ENCODE results near the gene C17orf50.

C17orf50 gene
- 0 reads per million in 3 donors for total RNA-seq

DNA sequence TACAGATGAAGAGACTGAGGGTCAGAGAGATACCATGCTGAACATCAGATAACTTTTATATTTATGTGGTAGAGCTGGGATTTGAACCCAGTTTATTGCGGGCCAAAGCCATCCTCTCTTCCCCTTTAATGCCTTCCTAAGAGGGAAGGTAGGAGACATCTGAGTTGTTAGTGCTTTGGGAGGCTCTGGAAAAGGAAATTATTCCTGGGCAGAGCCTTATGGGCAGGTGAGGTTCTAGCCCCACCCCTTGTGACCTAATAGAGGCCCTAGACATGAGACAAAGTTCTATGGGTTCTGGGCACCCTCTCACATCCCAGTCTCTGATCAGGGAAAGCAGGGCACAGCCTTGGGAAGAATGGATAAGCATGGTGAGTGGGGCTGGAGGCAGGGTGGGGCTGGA lies at the start of gene C17orf50:
C17orf50 (plus strand) TSS at position 301 of the 400 bp plus-strand sequence; CDS start at position 356, 55 bp downstream.
- H3K27me3 ChIP-seq (replicated peaks; ENCODE audit: control insufficient read depth, insufficient read depth, low read length, poor library complexity, severe bottlenecking) = no peaks in the 10 kb centered on the region
- no peaks in the 10 kb centered on the region for H3K36me3 ChIP-seq (ENCODE audit: control insufficient read depth, insufficient read depth, low read length)
- H3K4me1 ChIP-seq (ENCODE audit: control insufficient read depth, insufficient read depth, low read length, poor library complexity, severe bottlenecking) = peaks cover 3% of the 10 kb centered on the region
- no peak within 1 kb of the TSS for H3K4me3 ChIP-seq (ENCODE audit: insufficient read depth, low read depth, low read length, poor library complexity, severe bottlenecking)
- no peak for DNase-seq
- no peaks in the 10 kb centered on the region for H3K9me3 ChIP-seq (ENCODE audit: control insufficient read depth, low read length)
- no peak within 1 kb of the TSS for H3K27ac ChIP-seq (ENCODE audit: insufficient read depth, low read length, poor library complexity, severe bottlenecking)

DNA sequence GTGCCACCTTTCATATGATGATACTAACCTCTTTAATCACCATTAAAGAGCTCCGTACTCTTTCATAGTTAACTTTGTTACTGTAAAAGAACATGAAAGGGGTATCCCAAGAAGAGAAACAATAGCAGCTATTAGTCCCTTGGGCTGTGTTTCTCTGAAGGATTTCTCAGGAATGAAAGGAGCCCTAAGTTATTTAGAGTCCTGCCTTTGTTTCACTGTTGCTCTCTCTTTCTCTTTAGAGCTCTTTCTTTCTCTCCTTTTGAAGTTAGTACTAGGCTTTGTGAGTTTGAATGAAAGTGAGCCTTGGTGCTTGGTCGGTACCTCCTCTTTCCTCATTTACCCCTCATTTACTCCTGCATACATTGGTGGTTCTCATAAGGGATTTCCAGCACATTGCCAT lies 49.7 kb upstream of the C17orf50 start:
- H3K9me3 ChIP-seq (ENCODE audit: control insufficient read depth, low read length) = no peaks in the 10 kb centered on the region
- peaks cover 7% of the 10 kb centered on the region for H3K4me1 ChIP-seq (ENCODE audit: control insufficient read depth, insufficient read depth, low read length, poor library complexity, severe bottlenecking)
- DNase-seq = no peak
- H3K27ac ChIP-seq (ENCODE audit: insufficient read depth, low read length, poor library complexity, severe bottlenecking) = no peak overlapping the region
- peaks cover 29% of the 10 kb centered on the region for H3K36me3 ChIP-seq (ENCODE audit: control insufficient read depth, insufficient read depth, low read length)
- no peaks in the 10 kb centered on the region for H3K27me3 ChIP-seq (replicated peaks; ENCODE audit: control insufficient read depth, insufficient read depth, low read length, poor library complexity, severe bottlenecking)
- no peak overlapping the region for H3K4me3 ChIP-seq (ENCODE audit: insufficient read depth, low read depth, low read length, poor library complexity, severe bottlenecking)

DNA sequence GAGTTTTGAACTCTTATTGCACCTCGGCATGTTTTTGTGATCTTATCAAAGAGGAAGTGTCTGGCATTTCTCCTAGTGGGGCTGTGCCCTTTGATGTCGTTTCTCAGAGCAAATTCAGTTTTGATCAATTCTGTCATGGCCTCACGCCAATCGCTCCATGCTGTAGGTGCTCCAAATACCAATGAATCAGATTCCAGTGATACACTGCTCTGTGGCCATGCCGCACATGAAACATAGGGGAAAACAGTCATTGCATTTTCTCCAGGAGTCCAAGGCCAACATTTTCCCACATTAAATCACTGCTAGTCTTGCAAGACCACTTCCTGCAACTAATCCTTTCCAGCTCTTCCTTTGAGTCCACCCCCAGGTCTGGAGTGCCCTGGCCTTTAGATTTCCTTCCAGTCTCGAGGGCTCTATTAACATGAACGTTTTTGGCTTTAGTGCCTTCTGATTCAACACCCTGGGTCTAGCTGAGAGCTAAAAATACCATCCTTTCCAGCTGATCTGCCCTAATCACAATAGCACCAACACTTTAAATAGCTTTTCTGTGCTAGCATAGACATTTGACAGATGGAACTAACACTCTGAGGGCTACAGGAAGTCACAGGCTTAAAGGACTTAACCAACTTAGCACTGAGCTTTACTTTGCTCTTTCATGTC lies 47.5 kb upstream of the C17orf50 start:
- Histone ChIP-seq H3K36me3 (ENCODE audit: control insufficient read depth, insufficient read depth, low read length) (peaks cover 43% of the 10 kb centered on the region), H3K4me3 (ENCODE audit: insufficient read depth, low read depth, low read length, poor library complexity, severe bottlenecking) (no peak overlapping the region), H3K9me3 (ENCODE audit: control insufficient read depth, low read length) (no peaks in the 10 kb centered on the region), H3K27me3 (replicated peaks; ENCODE audit: control insufficient read depth, insufficient read depth, low read length, poor library complexity, severe bottlenecking) (no peaks in the 10 kb centered on the region), H3K27ac (ENCODE audit: insufficient read depth, low read length, poor library complexity, severe bottlenecking) (no peak overlapping the region), H3K4me1 (ENCODE audit: control insufficient read depth, insufficient read depth, low read length, poor library complexity, severe bottlenecking) (peaks cover 7% of the 10 kb centered on the region)
- DNase-seq = no peak

DNA sequence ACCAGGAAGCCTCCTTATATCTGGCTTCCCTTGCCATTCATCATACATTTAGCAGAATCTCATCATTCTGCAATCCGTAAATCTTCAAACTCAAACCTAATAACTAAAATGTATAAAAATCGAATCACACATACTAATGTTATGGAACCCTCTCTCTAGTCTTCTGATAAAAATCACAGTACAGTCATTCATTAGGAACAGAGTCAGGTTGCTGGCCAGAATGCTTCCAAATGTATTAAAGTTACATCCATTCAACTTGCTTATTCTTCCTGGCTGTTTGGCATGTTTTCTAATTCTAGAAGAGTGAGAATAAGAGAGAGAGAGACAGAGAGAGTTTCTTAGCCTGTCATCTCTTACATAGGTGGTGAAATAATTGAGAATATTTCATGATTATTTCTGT lies 45.7 kb upstream of the C17orf50 start:
- DNase-seq = no peak
- peaks cover 48% of the 10 kb centered on the region for H3K36me3 ChIP-seq (ENCODE audit: control insufficient read depth, insufficient read depth, low read length)
- no peaks in the 10 kb centered on the region for H3K27me3 ChIP-seq (replicated peaks; ENCODE audit: control insufficient read depth, insufficient read depth, low read length, poor library complexity, severe bottlenecking)
- peaks cover 7% of the 10 kb centered on the region for H3K4me1 ChIP-seq (ENCODE audit: control insufficient read depth, insufficient read depth, low read length, poor library complexity, severe bottlenecking)
- H3K27ac ChIP-seq (ENCODE audit: insufficient read depth, low read length, poor library complexity, severe bottlenecking) = no peak overlapping the region
- H3K4me3 ChIP-seq (ENCODE audit: insufficient read depth, low read depth, low read length, poor library complexity, severe bottlenecking) = no peak overlapping the region
- H3K9me3 ChIP-seq (ENCODE audit: control insufficient read depth, low read length) = no peaks in the 10 kb centered on the region

DNA sequence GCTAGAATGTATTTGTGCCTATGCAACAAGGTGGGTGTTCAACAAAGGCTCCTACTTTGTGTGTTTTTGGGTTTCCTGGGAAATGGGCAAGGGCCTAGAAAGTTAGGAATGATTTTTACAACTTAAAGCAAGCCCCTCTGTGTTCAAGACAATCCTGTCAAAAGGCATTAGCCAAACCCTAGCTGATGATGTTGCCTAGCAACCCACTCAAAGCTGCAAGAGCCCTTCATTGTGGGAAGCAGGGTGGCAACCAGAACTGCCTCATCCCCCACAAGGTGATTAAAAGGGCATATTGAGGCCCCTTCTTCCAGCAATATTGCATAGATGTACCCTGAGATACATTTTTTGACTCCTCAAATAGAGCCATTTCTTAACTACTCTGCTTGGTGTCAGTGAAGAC lies 45.3 kb upstream of the C17orf50 start:
- Histone ChIP-seq H3K4me3 (ENCODE audit: insufficient read depth, low read depth, low read length, poor library complexity, severe bottlenecking) (no peak overlapping the region), H3K9me3 (ENCODE audit: control insufficient read depth, low read length) (no peaks in the 10 kb centered on the region), H3K36me3 (ENCODE audit: control insufficient read depth, insufficient read depth, low read length) (peaks cover 44% of the 10 kb centered on the region), H3K27ac (ENCODE audit: insufficient read depth, low read length, poor library complexity, severe bottlenecking) (no peak overlapping the region), H3K27me3 (replicated peaks; ENCODE audit: control insufficient read depth, insufficient read depth, low read length, poor library complexity, severe bottlenecking) (no peaks in the 10 kb centered on the region), H3K4me1 (ENCODE audit: control insufficient read depth, insufficient read depth, low read length, poor library complexity, severe bottlenecking) (peaks cover 7% of the 10 kb centered on the region)
- DNase-seq = no peak

DNA sequence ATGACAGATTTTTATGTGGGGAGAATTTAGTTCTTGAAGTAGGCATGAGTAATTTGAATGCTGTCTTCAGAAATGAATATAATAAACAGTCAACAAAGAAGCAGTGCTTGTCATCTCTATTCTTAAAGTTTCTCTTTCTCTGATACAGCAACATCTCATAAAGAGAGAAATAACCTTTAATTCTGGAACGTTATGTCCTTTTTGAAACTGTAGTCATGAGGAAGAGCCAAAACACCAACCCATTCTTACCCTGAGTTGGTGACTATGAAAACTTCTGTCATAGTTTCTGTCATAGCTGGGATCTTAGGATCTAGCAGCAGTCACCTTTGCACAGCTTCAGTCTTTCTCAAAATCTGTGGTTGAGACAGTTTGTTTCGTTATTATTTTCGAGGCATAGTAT lies 44.5 kb upstream of the C17orf50 start:
- no peak for DNase-seq
- Histone ChIP-seq H3K9me3 (ENCODE audit: control insufficient read depth, low read length) (no peaks in the 10 kb centered on the region), H3K4me3 (ENCODE audit: insufficient read depth, low read depth, low read length, poor library complexity, severe bottlenecking) (no peak overlapping the region), H3K36me3 (ENCODE audit: control insufficient read depth, insufficient read depth, low read length) (peaks cover 42% of the 10 kb centered on the region), H3K27ac (ENCODE audit: insufficient read depth, low read length, poor library complexity, severe bottlenecking) (no peak overlapping the region), H3K27me3 (replicated peaks; ENCODE audit: control insufficient read depth, insufficient read depth, low read length, poor library complexity, severe bottlenecking) (no peaks in the 10 kb centered on the region), H3K4me1 (ENCODE audit: control insufficient read depth, insufficient read depth, low read length, poor library complexity, severe bottlenecking) (peaks cover 7% of the 10 kb centered on the region)

DNA sequence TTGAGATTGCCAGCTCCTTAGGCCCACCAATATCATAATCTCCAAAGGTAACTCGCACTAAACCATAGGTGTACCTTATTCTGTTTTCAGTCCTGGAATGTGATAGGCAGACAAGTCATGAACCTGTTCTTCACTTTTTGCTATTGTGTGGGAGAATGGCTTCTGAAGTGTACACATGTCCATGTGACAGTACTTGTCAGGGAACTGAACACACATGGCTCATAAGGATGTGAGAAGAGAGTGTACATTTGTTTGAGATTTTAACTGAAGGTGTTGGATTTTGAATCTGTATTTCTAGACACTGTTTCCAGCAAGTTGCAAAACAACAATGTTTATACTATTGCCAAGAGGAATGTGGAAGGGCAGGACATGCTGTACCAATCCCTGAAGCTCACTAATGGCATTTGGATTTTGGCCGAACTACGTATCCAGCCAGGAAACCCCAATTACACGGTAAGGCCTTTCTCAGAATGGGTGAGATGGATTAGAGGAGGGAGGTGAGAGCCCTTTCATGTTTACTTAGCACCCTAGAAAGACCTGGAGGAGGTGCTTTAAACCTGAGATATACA lies 43.7 kb upstream of the C17orf50 start:
- no peak for DNase-seq
- no peaks in the 10 kb centered on the region for H3K9me3 ChIP-seq (ENCODE audit: control insufficient read depth, low read length)
- H3K4me3 ChIP-seq (ENCODE audit: insufficient read depth, low read depth, low read length, poor library complexity, severe bottlenecking) = no peak overlapping the region
- H3K4me1 ChIP-seq (ENCODE audit: control insufficient read depth, insufficient read depth, low read length, poor library complexity, severe bottlenecking) = peaks cover 7% of the 10 kb centered on the region
- H3K27me3 ChIP-seq (replicated peaks; ENCODE audit: control insufficient read depth, insufficient read depth, low read length, poor library complexity, severe bottlenecking) = no peaks in the 10 kb centered on the region
- no peak overlapping the region for H3K27ac ChIP-seq (ENCODE audit: insufficient read depth, low read length, poor library complexity, severe bottlenecking)
- peaks cover 46% of the 10 kb centered on the region for H3K36me3 ChIP-seq (ENCODE audit: control insufficient read depth, insufficient read depth, low read length)

DNA sequence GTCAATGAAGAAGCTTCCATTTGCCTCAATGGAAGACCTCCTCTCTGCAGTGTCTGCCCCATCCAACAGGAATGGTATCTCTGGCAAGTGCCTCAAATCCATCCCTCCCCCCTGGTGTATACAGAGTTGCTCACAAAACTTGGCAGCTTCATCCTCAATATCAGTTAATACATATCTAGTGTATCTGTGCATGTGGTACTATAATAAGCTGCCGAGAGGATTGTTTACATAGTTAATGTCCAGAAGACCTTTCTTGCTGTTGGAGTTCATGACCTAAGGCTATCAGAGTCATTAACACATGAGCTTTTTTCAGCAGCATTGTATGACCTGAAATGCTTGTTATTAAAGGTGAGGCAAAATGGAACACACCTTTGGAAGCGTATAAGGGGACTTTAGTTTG lies 43.2 kb upstream of the C17orf50 start:
- no peaks in the 10 kb centered on the region for H3K27me3 ChIP-seq (replicated peaks; ENCODE audit: control insufficient read depth, insufficient read depth, low read length, poor library complexity, severe bottlenecking)
- H3K27ac ChIP-seq (ENCODE audit: insufficient read depth, low read length, poor library complexity, severe bottlenecking) = no peak overlapping the region
- peaks cover 7% of the 10 kb centered on the region for H3K4me1 ChIP-seq (ENCODE audit: control insufficient read depth, insufficient read depth, low read length, poor library complexity, severe bottlenecking)
- no peak for DNase-seq
- peaks cover 47% of the 10 kb centered on the region for H3K36me3 ChIP-seq (ENCODE audit: control insufficient read depth, insufficient read depth, low read length)
- H3K4me3 ChIP-seq (ENCODE audit: insufficient read depth, low read depth, low read length, poor library complexity, severe bottlenecking) = no peak overlapping the region
- H3K9me3 ChIP-seq (ENCODE audit: control insufficient read depth, low read length) = no peaks in the 10 kb centered on the region

DNA sequence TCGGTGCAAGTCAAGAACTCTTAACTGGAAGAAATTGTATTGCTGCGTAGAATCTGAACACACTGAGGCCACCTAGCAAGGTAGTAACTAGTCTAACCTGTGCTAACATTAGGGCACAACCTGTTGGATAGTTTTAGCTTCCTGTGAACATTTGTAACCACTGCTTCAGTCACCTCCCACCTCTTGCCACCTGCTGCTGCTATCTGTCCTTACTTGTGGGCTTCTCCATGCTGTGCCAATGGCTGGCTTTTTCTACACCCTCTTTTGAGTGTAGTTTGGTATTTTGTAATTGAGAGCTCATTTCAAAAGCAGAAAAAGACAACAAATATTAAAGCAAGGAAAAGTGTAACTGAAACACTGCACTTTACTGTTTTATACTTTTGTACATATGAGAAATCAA lies 37.0 kb upstream of the C17orf50 start:
- Histone ChIP-seq H3K4me3 (ENCODE audit: insufficient read depth, low read depth, low read length, poor library complexity, severe bottlenecking) (no peak overlapping the region), H3K27me3 (replicated peaks; ENCODE audit: control insufficient read depth, insufficient read depth, low read length, poor library complexity, severe bottlenecking) (no peaks in the 10 kb centered on the region), H3K4me1 (ENCODE audit: control insufficient read depth, insufficient read depth, low read length, poor library complexity, severe bottlenecking) (no peaks in the 10 kb centered on the region), H3K9me3 (ENCODE audit: control insufficient read depth, low read length) (no peaks in the 10 kb centered on the region), H3K27ac (ENCODE audit: insufficient read depth, low read length, poor library complexity, severe bottlenecking) (no peak overlapping the region), H3K36me3 (ENCODE audit: control insufficient read depth, insufficient read depth, low read length) (peaks cover 59% of the 10 kb centered on the region)
- no peak for DNase-seq

DNA sequence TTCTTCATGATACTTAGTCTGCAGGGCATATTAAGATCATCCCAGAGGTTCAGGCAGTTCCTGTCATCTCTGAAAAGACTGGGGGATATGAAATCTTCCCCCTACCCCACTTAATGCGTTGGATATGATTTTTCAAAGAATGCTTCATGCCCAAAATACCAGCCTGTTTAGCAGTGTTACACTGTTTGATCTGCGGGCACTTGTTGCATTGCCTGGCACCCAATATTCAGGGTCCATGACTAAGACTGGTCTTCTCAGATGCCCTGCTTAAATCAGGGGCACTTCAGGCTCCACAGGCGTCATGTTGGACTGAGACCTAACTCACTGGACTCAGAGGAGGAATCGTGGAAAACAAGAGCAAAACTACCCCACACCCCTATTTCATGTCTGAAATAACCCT lies 35.6 kb upstream of the C17orf50 start:
- H3K27ac ChIP-seq (ENCODE audit: insufficient read depth, low read length, poor library complexity, severe bottlenecking) = no peak overlapping the region
- H3K27me3 ChIP-seq (replicated peaks; ENCODE audit: control insufficient read depth, insufficient read depth, low read length, poor library complexity, severe bottlenecking) = no peaks in the 10 kb centered on the region
- DNase-seq = no peak
- H3K4me3 ChIP-seq (ENCODE audit: insufficient read depth, low read depth, low read length, poor library complexity, severe bottlenecking) = no peak overlapping the region
- no peaks in the 10 kb centered on the region for H3K9me3 ChIP-seq (ENCODE audit: control insufficient read depth, low read length)
- H3K4me1 ChIP-seq (ENCODE audit: control insufficient read depth, insufficient read depth, low read length, poor library complexity, severe bottlenecking) = no peaks in the 10 kb centered on the region
- peaks cover 51% of the 10 kb centered on the region for H3K36me3 ChIP-seq (ENCODE audit: control insufficient read depth, insufficient read depth, low read length)

Measured in effector memory CD4-positive, alpha-beta T cell (primary cell).